HepG2 (cell line): ENCODE data around the gene UBE2R2. TPM values are rescaled to one million over a fixed set of nuclear protein-coding genes. Genes with fewer than 3 reads are reported as not detected.

ENCODE experiments used
- AGO1 ChIP-seq: fragments of 200-400 bp; formaldehyde crosslinking; IDR thresholded peaks from 2 replicates; pipeline ENCODE4 v1.6.1; 2017; ENCODE audit warnings: mild to moderate bottlenecking, low read depth, low read length, moderate library complexity; ENCODE audit not compliant: poor library complexity, severe bottlenecking
- ATF5 ChIP-seq: sonication (generic); formaldehyde crosslinking; IDR thresholded peaks from 2 replicates; pipeline ENCODE4 v1.4.0; 2020; ENCODE audit warnings: mild to moderate bottlenecking, low read depth, missing genetic modification reagents
- GTF2F1 ChIP-seq: fragments of 150-350 bp; IDR thresholded peaks from 2 replicates; pipeline ENCODE4 v1.6.1; 2014; ENCODE audit warnings: low read length
- HCFC1 ChIP-seq: fragments of 150-350 bp; IDR thresholded peaks from 2 replicates; pipeline ENCODE4 v1.6.1; 2014; ENCODE audit warnings: low read depth, low read length
- HMGXB4 ChIP-seq, 2 experiments: sonication (generic) in 1 of 2; formaldehyde crosslinking in 1 of 2; IDR thresholded peaks; 2 replicates each; pipeline versions ENCODE4 v1.4.0 to v1.6.1; 2018 to 2020; ENCODE audit warnings: missing genetic modification reagents in 2 of 2, borderline replicate concordance in 1 of 2, low read depth in 1 of 2, mild to moderate bottlenecking in 1 of 2, missing biosample characterization in 1 of 2
- HOXA9 ChIP-seq: sonication (generic); formaldehyde crosslinking; IDR thresholded peaks from 2 replicates; pipeline ENCODE4 v1.8.1; 2022; ENCODE audit warnings: missing genetic modification reagents, mild to moderate bottlenecking, moderate library complexity, borderline replicate concordance
- JUN ChIP-seq: sonication (generic); formaldehyde crosslinking; IDR thresholded peaks from 2 replicates; pipeline ENCODE4 v1.4.0; 2020; ENCODE audit warnings: mild to moderate bottlenecking, missing genetic modification reagents
- MAFF ChIP-seq: IDR thresholded peaks from 2 replicates; pipeline ENCODE4 v1.6.1; 2011; ENCODE audit warnings: low read depth, low read length, improper control_type of control experiment
- NR3C1 ChIP-seq: sonication (generic); formaldehyde crosslinking; IDR thresholded peaks from 2 replicates; pipeline ENCODE4 v1.4.0; 2020; ENCODE audit warnings: missing genetic modification reagents
- RAD21 ChIP-seq: fragments of 450-650 bp; formaldehyde crosslinking; IDR thresholded peaks from 2 replicates; pipeline ENCODE4 v1.5.0; 2020; ENCODE audit warnings: mild to moderate bottlenecking
- SMARCE1 ChIP-seq: fragments of 450-650 bp; IDR thresholded peaks from 2 replicates; pipeline ENCODE4 v1.6.1; 2017; ENCODE audit warnings: borderline replicate concordance
- STAT5B ChIP-seq: sonication (generic); formaldehyde crosslinking; IDR thresholded peaks from 2 replicates; pipeline ENCODE4 v1.4.0; 2020; ENCODE audit warnings: missing genetic modification reagents
- ZBTB3 ChIP-seq: sonication (generic); formaldehyde crosslinking; IDR thresholded peaks from 2 replicates; pipeline ENCODE4 v1.4.0; 2020; ENCODE audit warnings: low read depth, mild to moderate bottlenecking, moderate library complexity, missing genetic modification reagents, borderline replicate concordance
- ZNF354B ChIP-seq: sonication (generic); formaldehyde crosslinking; IDR thresholded peaks from 2 replicates; pipeline ENCODE4 v1.8.0; 2022; ENCODE audit warnings: mild to moderate bottlenecking, missing genetic modification reagents
- polyA plus RNA-seq, 8 experiments: library from polyadenylated mRNA; depleted of rRNA in 3 of 8; stranded (reverse) in 7 of 8; unstranded in 1 of 8; fragments of >200 nt; fragmentation: Illumina TruSeq in 4 of 8; extraction: Trizol in 4 of 8; gene quantifications; 2 replicates each; pipeline versions ENCODE4 v1.2.1 to v1.2.3, GENCODE V29; 2011 to 2016; ENCODE audit warnings: low read depth in 4 of 8, missing spikeins in 1 of 8, mixed read lengths in 1 of 8; ENCODE audit not compliant: insufficient read depth in 1 of 8
- total RNA-seq, 5 experiments: library from RNA; depleted of rRNA; stranded (reverse); fragments of >200 nt; fragmentation: Illumina TruSeq; extraction: Trizol; gene quantifications; 2 replicates each; pipeline ENCODE4 v1.2.3, GENCODE V29; 2016; ENCODE audit warnings: low read depth in 1 of 5
- TF ChIP-seq, protein P1 (sequence below): sonication (generic); formaldehyde crosslinking; IDR thresholded peaks from 2 replicates; pipeline ENCODE4 v1.5.0; 2020; ENCODE audit warnings: mild to moderate bottlenecking, missing genetic modification reagents, borderline replicate concordance
- TF ChIP-seq, protein P2 (sequence below): sonication (generic); formaldehyde crosslinking; IDR thresholded peaks from 2 replicates; pipeline ENCODE4 v1.8.0; 2022; ENCODE audit warnings: mild to moderate bottlenecking, missing genetic modification reagents, moderate library complexity

Gene UBE2R2
- total and polyA plus RNA-seq, 2 of the 13 experiments (the other 11 are each of a cell fraction or from before 2014, with no cell fraction given): 14.8 to 20.9 TPM

- TF ChIP-seq, protein P1, sequence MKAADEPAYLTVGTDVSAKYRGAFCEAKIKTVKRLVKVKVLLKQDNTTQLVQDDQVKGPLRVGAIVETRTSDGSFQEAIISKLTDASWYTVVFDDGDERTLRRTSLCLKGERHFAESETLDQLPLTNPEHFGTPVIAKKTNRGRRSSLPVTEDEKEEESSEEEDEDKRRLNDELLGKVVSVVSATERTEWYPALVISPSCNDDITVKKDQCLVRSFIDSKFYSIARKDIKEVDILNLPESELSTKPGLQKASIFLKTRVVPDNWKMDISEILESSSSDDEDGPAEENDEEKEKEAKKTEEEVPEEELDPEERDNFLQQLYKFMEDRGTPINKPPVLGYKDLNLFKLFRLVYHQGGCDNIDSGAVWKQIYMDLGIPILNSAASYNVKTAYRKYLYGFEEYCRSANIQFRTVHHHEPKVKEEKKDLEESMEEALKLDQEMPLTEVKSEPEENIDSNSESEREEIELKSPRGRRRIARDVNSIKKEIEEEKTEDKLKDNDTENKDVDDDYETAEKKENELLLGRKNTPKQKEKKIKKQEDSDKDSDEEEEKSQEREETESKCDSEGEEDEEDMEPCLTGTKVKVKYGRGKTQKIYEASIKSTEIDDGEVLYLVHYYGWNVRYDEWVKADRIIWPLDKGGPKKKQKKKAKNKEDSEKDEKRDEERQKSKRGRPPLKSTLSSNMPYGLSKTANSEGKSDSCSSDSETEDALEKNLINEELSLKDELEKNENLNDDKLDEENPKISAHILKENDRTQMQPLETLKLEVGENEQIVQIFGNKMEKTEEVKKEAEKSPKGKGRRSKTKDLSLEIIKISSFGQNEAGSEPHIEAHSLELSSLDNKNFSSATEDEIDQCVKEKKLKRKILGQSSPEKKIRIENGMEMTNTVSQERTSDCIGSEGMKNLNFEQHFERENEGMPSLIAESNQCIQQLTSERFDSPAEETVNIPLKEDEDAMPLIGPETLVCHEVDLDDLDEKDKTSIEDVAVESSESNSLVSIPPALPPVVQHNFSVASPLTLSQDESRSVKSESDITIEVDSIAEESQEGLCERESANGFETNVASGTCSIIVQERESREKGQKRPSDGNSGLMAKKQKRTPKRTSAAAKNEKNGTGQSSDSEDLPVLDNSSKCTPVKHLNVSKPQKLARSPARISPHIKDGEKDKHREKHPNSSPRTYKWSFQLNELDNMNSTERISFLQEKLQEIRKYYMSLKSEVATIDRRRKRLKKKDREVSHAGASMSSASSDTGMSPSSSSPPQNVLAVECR (CRISPR knock-in tag): peak; percentile 83
- peak; percentile 67 to 68; a peak in 3 of 4 replicates for TF ChIP-seq HMGXB4 (CRISPR knock-in tag; IDR thresholded peaks at IDR 0.05; ENCODE audit: borderline replicate concordance in 1 of 2, low read depth in 1 of 2)
- no peak for TF ChIP-seq SMARCE1
- no peak for TF ChIP-seq HCFC1
- TF ChIP-seq ZNF354B: 0 out of 2 replicates have a peak, but pooled peaks have one; percentile 19
- TF ChIP-seq ZBTB3 (CRISPR knock-in tag): no peak
- TF ChIP-seq HOXA9 (CRISPR knock-in tag): peak; percentile 69; the same call in 1 of the 2 replicates
- TF ChIP-seq NR3C1 (CRISPR knock-in tag): no peak
- TF ChIP-seq, protein P2, sequence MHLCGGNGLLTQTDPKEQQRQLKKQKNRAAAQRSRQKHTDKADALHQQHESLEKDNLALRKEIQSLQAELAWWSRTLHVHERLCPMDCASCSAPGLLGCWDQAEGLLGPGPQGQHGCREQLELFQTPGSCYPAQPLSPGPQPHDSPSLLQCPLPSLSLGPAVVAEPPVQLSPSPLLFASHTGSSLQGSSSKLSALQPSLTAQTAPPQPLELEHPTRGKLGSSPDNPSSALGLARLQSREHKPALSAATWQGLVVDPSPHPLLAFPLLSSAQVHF (CRISPR knock-in tag): no peak
- TF ChIP-seq STAT5B (CRISPR knock-in tag): peak; percentile 17; the same call in 1 of the 2 replicates
- TF ChIP-seq RAD21 (CRISPR knock-in tag): peak; percentile 40; the same call in 1 of the 2 replicates
- no peak; the same call in 1 of the 2 replicates for TF ChIP-seq JUN
- no peak for TF ChIP-seq GTF2F1
- TF ChIP-seq AGO1: peak; percentile 65
- TF ChIP-seq MAFF: no peak
- no peak for TF ChIP-seq ATF5 (CRISPR knock-in tag)
Measured at GRCh38 chr9:33816327-33817252, at the start of gene UBE2R2 (continued).
